GM19240 (cell line): ENCODE data around the gene LINGO1.

Experiments used
- DNase-seq: peaks from one replicate; pipeline ENCODE4 v3.0.0; 2011; ENCODE audit warnings: low spot score; ENCODE audit not compliant: insufficient read length

LINGO1 gene

GRCh38 chr15:77616072-77616471 is 16.6 kb downstream of the LINGO1 start:
- no peak for DNase-seq

DNA sequence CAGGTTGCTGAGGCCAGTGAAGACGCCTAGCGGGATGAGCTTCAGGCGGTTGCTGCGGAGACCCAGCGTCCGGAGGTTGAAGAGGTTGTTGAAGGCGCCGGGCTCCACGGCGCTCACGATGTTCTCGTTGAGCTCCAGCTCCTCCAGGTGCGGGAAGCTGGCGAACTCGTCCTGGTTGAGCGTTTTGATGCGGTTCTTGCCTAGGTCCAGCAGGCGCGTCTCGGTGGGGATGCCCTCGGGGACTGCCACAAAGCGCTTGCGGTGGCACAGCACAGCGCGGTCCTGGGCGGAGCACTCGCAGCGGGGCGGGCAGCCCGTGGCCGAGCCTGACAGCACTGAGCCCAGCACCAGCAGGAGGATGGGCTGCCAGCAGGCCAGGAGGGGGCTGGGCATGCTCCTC is 17.2 kb downstream of the LINGO1 start:
- no peak for DNase-seq

- DNase-seq, result no peak
These were observed 18.4 kb downstream of the LINGO1 start for GRCh38 chr15:77614251-77614806.

- no peak for DNase-seq
These were observed 18.9 kb downstream of the LINGO1 start for GRCh38 chr15:77613814-77614213.

DNA sequence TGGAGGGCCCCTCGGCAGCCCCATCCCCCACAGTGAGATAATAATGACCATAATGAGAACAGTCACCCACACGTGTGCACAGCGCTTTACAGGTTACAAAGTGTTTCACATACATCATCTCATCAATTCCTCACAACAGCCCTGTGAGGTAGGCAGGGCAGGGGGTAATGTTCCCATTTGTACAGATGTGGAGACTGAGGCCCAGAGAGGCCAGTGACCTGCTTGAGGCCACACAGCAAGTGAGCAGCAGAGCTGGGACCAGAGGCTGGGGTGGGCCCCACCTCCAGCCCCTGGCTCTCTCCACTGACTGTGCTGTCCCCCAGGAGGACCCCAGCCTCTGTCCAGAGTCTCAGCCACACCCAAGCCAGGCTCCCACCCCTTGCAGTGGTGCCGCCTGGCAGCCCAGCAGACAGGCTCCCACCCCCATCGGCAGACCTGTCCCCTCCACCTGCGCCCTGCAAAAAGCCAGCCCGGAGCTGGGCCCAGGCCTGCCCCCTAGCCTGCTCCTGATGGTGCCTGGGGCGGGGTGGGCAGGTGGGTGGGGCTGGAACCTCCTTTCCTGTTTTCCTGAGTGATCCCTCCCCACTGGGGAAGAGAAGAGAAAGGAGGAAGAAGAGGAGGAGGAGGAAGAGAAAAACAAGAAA is 19.6 kb downstream of the LINGO1 start:
- no peak for DNase-seq

DNA sequence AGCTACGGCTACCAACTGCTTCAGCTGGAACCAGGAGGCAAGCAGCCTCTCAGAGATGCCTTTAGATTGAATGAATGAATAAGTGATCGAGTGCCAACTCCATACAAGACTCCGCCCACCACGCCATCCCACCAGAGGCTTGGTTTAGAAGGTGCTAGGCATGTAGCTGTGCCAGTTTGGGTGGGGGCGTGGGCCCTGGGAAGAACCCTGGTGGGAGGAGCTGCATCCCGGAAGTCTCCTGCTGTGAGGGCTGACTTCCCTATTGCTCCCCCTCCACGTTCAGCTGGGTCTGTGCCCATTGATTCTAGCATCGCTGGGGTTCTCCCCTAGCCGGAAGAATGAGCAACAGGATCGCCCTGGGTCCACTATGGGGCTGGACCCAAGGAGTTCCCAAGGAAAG is 20.9 kb downstream of the LINGO1 start:
- no peak for DNase-seq

DNA sequence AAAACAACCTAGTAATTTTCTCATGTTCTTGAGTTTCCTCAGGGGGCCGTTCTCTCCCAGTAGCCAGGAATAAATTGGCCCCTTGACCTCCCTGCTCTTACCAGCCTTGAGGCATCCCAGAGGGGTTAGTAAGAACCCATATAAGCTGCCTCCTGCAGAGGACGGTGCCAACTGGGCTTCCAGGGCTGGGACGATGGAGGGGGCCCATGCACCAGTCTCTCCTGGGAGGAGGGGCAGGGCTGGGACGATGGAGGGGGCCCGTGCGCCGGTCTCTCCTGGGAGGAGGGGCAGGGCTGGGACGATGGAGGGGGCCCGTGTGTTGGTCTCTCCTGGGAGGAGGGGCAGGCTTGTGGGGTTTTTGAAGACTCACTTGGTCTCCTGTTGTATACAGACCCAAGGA is 22.0 kb downstream of the LINGO1 start:
- DNase-seq, result no peak

- DNase-seq, result no peak
These were observed 23.2 kb downstream of the LINGO1 start for GRCh38 chr15:77609558-77609957.

GRCh38 chr15:77608774-77609173 is 23.9 kb downstream of the LINGO1 start:
- DNase-seq, result no peak

GRCh38 chr15:77607894-77608261 is 24.8 kb downstream of the LINGO1 start:
- no peak for DNase-seq

- no peak for DNase-seq
These were observed 25.4 kb downstream of the LINGO1 start for GRCh38 chr15:77607111-77607893.

- no peak for DNase-seq
These were observed 26.3 kb downstream of the LINGO1 start for GRCh38 chr15:77606142-77607034.

- DNase-seq, result no peak
These were observed 27.2 kb downstream of the LINGO1 start for GRCh38 chr15:77605547-77605946.

DNA sequence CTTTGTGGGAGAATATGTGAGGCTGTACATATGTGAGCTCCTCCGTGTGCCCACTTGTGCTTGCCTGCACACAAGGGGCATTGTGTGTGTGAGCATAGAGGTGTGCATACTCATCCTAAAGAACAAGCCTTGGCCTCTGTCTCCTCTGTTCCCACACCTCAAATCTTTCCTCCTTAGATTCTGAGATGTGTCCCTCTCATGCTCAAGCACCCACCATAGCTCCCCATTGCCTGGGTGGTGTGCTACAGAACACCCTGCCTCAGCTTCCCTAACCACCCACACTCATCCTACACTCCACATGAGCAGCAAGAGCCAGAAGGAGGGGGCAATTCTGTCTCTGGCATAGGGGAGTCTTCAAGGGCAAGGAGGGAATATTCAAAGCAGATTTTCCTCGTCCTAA is 27.7 kb downstream of the LINGO1 start:
- no peak for DNase-seq

GRCh38 chr15:77603611-77604336 is 28.9 kb downstream of the LINGO1 start:
- DNase-seq, result no peak

- DNase-seq, result no peak
These were observed 29.9 kb downstream of the LINGO1 start for GRCh38 chr15:77602800-77603199.

- DNase-seq, result peak; percentile 27
These were observed 32.8 kb downstream of the LINGO1 start for GRCh38 chr15:77599899-77600298.

- no peak for DNase-seq
These were observed 33.4 kb downstream of the LINGO1 start for GRCh38 chr15:77599357-77599756.

- no peak for DNase-seq
These were observed 34.1 kb downstream of the LINGO1 start for GRCh38 chr15:77598644-77599043.

GRCh38 chr15:77597804-77598453 is 34.8 kb downstream of the LINGO1 start:
- DNase-seq, result no peak
